Putamen (tissue), 1 donor: ENCODE data around the gene ZCCHC8.
A peak's percentile ranks its signal among the peaks of the same experiment; 100 is the strongest.
"Not testable (repeated sequence)": the region's sequence is repeated elsewhere in the genome, so short reads cannot be mapped to it uniquely, and the experiment has no call there.

Experiments used
- DNase-seq: peaks from one replicate; pipeline ENCODE4 v3.0.0-alpha.2; 2016; ENCODE audit warnings: low spot score

The ZCCHC8 gene

GRCh38 chr12:122471324-122472226, 29.2 kb downstream of the ZCCHC8 start:
- DNase-seq, result peak; percentile 38

DNA sequence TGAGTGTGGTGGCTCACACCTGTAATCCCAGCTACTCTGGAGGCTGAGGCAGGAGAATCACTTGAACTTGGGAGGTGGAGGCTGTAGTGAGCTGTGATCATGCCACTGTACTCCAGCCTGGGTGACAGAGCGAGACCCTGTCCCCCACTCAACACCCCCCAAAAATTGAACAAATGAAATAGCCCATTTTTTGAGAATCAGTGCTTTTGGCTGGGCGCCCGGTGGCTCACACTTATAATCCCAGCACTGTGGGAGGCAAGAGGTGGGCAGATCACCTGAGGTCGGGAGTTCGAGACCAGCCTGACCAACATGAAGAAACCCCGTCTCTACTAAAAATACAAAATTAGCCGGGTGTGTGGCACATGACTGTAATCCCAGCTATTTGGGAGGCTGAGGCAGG, 30.2 kb downstream of the ZCCHC8 start:
- DNase-seq, result not testable (repeated sequence)

- DNase-seq, result not testable (repeated sequence)
These were observed 30.9 kb downstream of the ZCCHC8 start for GRCh38 chr12:122469856-122470255.

DNA sequence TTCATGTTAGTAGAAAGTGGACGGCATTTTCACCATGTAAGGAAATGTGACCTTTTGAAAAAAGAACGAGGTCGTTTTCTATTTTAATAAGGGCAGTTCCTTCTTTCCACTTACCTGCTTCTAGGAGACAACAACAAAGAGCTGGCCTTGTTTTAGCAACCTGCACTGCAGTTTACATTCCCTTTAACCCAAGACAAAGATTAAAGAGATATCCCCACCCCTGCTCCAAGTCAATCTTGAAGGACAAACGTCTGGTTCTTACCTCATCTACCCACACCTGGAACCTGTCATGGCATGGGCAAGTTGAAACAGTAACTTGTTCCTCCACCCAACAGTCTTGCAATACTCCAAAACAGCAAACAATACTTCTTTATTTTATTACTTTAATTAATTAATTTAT, 32.7 kb downstream of the ZCCHC8 start:
- no peak for DNase-seq

GRCh38 chr12:122464317-122465042, 36.3 kb downstream of the ZCCHC8 start:
- DNase-seq, result not testable (repeated sequence)

GRCh38 chr12:122460641-122461040, 40.1 kb downstream of the ZCCHC8 start:
- no peak for DNase-seq

GRCh38 chr12:122460061-122460460, 40.7 kb downstream of the ZCCHC8 start:
- no peak for DNase-seq

DNA sequence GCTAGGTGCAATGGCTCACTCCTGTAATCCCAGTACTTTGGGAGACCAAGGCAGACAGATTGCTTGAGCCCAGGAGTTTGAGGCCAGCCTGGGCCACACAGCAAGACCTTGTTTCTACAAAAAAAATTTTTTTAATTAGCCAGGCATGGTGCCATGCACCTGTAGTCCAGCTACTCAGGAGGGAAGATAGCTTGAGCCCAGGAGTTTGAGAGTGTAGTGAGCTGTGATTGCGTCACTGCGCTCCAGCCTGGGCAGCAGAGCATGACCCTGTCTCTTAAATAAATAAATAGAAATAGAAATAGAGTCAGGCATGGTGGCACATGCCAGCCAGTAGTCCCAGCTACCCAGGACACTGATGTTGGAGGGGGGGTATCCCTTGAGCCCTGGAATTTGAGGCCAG, 41.5 kb downstream of the ZCCHC8 start:
- no peak for DNase-seq

DNA sequence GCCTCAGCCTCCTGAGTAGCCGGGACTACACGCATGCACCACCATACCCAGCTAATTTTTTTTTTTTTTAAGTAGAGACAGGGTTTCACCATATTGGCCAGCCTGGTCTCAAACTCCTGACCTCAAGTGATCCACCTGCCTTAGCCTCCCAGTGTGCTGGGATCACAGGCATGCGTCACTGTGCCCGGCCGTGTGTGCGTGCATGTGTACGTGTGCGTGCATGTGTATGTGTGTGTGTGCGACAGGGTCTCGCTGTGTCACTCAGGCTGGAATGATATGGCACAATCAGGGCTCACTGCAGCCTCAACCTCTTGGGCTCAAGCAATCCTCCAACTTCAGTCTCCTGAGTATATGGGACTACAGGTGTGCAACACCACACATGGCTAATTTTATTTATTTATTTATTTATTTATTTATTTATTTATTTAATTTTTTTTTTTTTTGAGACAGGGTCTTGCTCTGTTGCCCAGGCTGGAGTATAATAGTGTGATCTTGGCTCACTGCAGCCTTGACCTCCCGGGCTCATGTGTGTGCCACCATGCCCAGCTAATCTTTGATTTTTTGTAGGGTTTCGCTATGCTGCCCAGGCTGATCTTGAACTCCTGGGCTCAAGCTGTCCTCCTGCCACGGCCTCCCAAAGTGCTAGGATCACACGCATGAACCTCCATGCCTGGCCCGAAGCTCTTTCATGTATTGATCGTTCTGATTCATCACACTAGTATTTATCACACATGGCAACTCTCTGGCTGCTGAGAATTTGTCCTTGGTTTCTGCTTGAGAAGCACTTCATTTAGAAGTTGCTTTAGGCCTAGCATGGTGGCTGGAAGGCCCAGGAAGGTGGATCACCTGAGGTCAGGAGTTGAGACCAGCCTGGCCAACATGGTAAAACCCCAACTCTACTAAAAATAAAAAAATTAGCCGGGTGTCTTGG, 42.4 kb downstream of the ZCCHC8 start:
- no peak for DNase-seq

DNA sequence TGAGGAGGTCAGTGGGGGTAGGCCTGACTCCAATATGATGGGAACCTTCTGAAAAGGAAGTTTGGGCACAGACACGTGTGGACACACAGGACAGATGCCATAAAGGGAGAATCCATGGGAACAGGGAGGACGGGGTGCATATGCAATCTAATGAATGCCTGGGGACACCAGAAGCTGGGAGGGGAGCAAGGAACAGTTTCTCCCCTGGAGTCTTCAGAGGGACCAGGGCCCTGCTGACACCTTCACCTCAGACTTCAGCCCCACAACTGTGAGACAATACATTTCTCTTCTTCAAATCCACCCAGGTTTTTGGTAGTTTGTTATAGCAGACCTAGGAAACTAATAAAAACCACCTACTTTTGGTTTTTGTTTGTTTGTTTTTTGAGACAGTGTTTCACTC, 43.1 kb downstream of the ZCCHC8 start:
- DNase-seq, result no peak

DNA sequence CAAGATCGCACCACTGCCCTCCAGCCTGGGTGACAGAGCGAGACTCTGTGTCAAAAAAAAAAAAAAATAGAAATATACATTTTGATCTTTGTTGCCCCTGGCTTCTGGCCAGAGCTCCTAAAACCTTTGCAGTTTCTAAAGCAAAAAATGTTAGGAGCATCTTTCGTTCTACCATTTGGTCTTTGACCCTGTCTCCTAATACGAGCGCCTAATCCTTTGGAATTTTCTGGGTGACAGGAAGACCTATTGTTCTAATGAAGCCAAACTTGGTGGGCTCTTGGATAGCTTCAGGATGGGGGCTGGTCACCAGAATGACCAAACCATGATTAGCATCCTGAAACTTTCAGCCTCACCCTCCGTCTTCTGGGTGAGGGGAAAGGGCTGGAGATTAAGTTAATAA, 46.0 kb downstream of the ZCCHC8 start:
- no peak for DNase-seq

DNA sequence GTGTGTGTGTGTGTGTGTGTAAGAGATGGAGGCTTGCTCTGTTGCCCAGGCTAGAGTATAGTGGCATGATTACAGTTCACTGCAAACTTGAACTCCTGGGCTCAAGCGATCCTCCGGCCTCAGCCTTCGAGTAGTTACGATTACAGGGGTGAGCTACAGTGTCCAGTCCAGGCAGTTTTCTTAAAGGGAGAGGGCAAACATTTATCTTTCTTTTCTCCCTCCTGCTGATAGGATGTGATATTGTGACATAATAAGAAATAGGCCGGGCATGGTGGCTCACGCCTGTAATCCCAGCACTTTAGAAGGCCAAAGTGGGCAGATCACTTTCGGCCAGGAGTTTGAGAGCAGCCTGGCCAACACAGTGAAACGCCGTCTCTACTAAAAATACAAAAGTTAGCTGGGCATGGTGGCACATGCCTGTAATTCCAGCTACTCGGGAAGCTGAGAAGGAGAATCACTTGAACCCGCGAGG, 46.4 kb downstream of the ZCCHC8 start:
- no peak for DNase-seq

GRCh38 chr12:122452701-122453285, 47.9 kb downstream of the ZCCHC8 start:
- no peak for DNase-seq

DNA sequence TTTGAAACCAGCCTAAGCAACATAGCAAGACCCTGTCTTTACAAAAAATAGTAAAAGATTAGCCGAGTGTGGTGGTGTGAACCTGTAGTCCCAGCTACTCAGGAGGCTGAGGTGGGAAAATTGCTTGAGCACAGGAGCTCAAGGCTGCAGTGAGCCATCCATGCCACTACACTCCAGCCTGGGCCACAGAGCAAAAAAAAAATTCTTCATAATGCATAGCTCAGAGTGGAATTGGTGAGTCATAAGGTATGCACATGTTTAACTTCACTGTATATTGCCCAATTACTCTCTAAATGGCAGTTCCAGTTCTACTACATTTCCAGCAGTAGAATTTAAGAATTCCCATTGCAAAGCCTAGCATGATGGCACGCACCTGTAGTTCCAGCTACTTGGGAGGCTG, 51.4 kb downstream of the ZCCHC8 start:
- DNase-seq, result no peak

GRCh38 chr12:122447825-122448224, 52.9 kb downstream of the ZCCHC8 start:
- not testable (repeated sequence) for DNase-seq

DNA sequence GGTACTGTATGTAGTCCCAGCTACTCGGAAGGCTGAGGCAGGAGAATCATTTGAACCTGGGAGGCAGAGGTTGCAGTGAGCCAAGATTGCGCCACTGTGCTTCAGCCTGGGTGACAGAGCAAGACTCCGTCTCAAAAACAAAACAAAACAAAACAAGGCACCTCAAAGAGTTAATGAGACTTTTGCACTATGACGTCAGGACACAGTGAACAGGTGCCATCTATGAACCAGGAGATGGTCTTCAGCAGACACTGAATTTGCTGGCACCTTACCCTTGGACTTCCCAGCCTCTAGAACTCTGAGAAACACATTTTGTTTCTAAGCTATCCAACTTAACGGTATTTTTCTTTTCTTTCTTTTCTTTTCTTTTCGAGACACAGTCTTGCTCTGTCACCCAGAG, 54.3 kb downstream of the ZCCHC8 start:
- not testable (repeated sequence) for DNase-seq

DNA sequence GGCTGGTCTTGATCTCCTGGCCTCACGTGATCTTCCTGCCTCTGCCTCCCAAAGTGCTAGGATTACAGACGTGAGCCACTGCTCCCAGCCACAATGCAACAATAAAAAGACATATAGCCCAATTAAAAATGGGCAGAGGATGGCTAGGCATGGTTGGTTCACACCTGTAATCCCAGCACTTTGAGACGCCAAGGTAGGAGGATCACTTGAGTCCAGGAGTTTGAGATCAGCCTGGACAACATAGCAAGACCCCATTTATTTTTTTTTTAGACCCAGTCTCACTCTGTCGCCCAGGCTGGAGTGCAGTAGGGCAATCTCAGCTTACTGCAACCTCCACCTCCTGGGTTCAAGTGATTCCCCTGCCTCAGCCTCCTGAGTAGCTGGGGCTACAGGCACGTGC, 56.7 kb downstream of the ZCCHC8 start:
- DNase-seq, result not testable (repeated sequence)

DNA sequence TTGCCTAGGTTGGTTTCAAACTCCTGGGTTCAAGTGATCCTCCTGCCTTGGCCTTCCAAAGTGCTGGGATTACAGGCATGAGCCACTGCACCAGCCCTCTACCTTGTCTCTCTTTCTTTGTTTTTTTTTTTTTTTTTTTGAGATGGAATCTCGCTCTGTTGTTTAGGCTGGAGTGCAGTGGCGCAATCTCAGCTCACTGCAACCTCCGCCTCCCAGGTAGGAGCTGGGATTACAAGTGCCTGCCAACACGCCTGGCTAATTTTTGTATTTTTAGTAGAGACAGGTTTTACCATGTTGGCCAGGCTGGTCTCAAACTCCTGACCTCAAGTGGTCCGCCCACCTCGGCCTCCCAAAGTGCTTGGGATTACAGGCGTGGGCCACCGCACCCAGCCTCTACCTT, 61.9 kb downstream of the ZCCHC8 start:
- not testable (repeated sequence) for DNase-seq

GRCh38 chr12:122437656-122438121, 63.0 kb downstream of the ZCCHC8 start:
- DNase-seq, result no peak

- no peak for DNase-seq
These were observed 65.5 kb downstream of the ZCCHC8 start for GRCh38 chr12:122435186-122435585.

GRCh38 chr12:122429043-122429442, 71.7 kb downstream of the ZCCHC8 start:
- DNase-seq, result not testable (repeated sequence)
